AML-193 (cell line): ENCODE measurements around the gene XIAP.
"Not testable (repeated sequence)": the region's sequence is repeated elsewhere in the genome, so short reads cannot be mapped to it uniquely, and the experiment has no call there.

Experiments
- DNase-seq, 2 experiments: peaks; one replicate each; lab custom pipeline; 2025; lab: John Stamatoyannopoulos, UW

Gene XIAP

GRCh38 chrX:123859846-123860838 lies at the start of gene XIAP:
XIAP (plus strand) TSS chrX:123860053; CDS start chrX:123885663, 25,610 bp downstream.
- DNase-seq = peak; percentile 57 to 60

- no peak for DNase-seq
Observed at GRCh38 chrX:123814343-123814742, 45.5 kb upstream of the XIAP start.

GRCh38 chrX:123814934-123815394 lies 44.9 kb upstream of the XIAP start:
- DNase-seq = not testable (repeated sequence)

GRCh38 chrX:123817288-123817894 lies 42.5 kb upstream of the XIAP start:
- DNase-seq = no peak

GRCh38 chrX:123818243-123818642 lies 41.6 kb upstream of the XIAP start:
- DNase-seq = no peak

- DNase-seq = no peak
Observed at GRCh38 chrX:123822965-123823364, 36.9 kb upstream of the XIAP start.

GRCh38 chrX:123830309-123830708 lies 29.5 kb upstream of the XIAP start:
- no peak for DNase-seq

- peak; percentile 38 to 40 for DNase-seq
Observed at GRCh38 chrX:123833387-123833786, 26.5 kb upstream of the XIAP start.

GRCh38 chrX:123834116-123834515 lies 25.7 kb upstream of the XIAP start:
- DNase-seq = no peak

GRCh38 chrX:123835661-123836371 lies 24.0 kb upstream of the XIAP start:
- no peak for DNase-seq

- DNase-seq = not testable (repeated sequence)
Observed at GRCh38 chrX:123845129-123845528, 14.7 kb upstream of the XIAP start.

- DNase-seq = no peak
Observed at GRCh38 chrX:123846577-123847038, 13.2 kb upstream of the XIAP start.

- DNase-seq = no peak
Observed at GRCh38 chrX:123847056-123847455, 12.8 kb upstream of the XIAP start.

GRCh38 chrX:123849096-123849495 lies 10.8 kb upstream of the XIAP start:
- no peak for DNase-seq

GRCh38 chrX:123849906-123850305 lies 9.9 kb upstream of the XIAP start:
- not testable (repeated sequence) for DNase-seq

GRCh38 chrX:123851079-123851478 lies 8.8 kb upstream of the XIAP start:
- DNase-seq = peak; percentile 27 to 40

GRCh38 chrX:123854329-123854728 lies 5.5 kb upstream of the XIAP start:
- no peak for DNase-seq

GRCh38 chrX:123859409-123859845 lies 426 bp upstream of the XIAP start:
- peak; percentile 57 to 60 for DNase-seq

- no peak for DNase-seq
Observed at GRCh38 chrX:123860983-123861382, 1.1 kb downstream of the XIAP start.

GRCh38 chrX:123869488-123869887 lies 9.6 kb downstream of the XIAP start:
- DNase-seq = peak; percentile 41 to 57

- no peak for DNase-seq
Observed at GRCh38 chrX:123871309-123871708, 11.5 kb downstream of the XIAP start.

GRCh38 chrX:123873956-123874355 lies 14.1 kb downstream of the XIAP start:
- no peak for DNase-seq
